ENCODE measurements around the gene NLRC4.
A peak's percentile ranks its signal among the peaks of the same experiment; 100 is the strongest.
"Not testable (repeated sequence)": the region's sequence is repeated elsewhere in the genome, so short reads cannot be mapped to it uniquely, and the experiment has no call there.

Gene NLRC4

DNA sequence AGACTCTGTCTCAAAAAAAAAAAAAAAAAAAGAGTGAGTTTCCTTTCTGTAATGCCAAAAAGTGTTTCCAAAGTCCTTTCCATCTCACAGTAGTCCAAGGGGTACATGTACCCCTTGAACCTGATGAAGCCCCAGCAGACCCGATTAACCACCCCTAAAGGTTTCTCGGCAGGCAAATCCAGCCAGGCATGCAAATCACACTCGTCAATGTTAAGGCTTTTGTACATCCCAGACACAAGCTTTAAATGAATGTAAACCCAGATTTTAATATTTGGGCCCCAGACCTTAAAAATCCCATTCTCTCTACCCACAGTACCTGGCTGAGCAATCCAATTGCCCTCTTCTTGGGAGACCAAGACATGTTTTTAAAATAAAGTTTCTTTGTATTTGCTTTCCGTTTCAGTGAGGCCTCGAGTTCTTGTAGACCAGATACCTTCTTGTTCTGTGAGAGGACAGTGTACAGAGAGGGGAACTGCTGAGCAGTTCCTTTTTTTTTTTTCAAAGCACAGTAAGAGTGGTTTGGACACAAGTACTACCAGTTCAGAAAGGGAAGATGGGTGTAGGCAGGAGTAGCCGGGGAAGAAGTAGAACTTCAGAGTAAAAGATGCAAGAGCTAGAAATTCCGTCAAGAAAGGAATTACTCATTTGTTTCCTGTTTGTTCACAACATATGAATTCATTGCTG lies at the start of gene NLRC4:
TSS of gene NLRC4 (minus strand) at position 465 of the 684 bp plus-strand sequence. CDS start 8,111 bp downstream, outside the sequence.
- no peaks in the 10 kb centered on the region for H3K27me3 ChIP-seq
- no peak for TF ChIP-seq Cebpa-rat (IDR thresholded peaks at IDR 0.05)
- no peaks in the 10 kb centered on the region for H3K36me3 ChIP-seq
- H3K4me1 ChIP-seq: no peaks in the 10 kb centered on the region; the same call in 1 of the 2 replicates
- H3K9ac ChIP-seq: no peak within 1 kb of the TSS
- H3K4me2 ChIP-seq: no peak within 1 kb of the TSS
- no peaks in the 10 kb centered on the region for H4K20me1 ChIP-seq
- H3K4me3 ChIP-seq: no peak within 1 kb of the TSS
- no peaks in the 10 kb centered on the region for H3K9me3 ChIP-seq
- no peak within 1 kb of the TSS for H3K27ac ChIP-seq

DNA sequence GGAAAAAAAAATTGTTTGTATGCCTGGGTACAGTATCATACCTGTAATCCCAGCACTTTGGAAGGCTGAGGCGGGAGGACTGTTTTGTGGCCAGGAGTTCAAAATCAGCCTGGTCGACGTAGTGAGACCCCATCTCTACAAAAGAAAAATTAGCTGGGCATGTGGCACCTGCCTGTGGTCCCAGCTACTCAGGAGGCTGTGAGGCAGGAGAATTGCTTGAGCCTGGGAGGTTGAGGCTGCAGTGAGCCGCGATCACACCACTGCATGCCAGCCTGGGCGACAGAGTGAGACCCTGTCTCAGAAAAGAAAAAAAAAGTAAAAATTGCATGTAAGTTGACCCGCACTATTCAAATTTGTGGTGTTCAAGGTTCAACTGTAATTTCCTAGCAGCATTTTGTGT lies 45.9 kb upstream of the NLRC4 start:
- no peak for TF ChIP-seq Cebpa-rat (IDR thresholded peaks at IDR 0.05)
- Histone ChIP-seq H3K27ac (no peak overlapping the region), H3K9ac (no peak overlapping the region), H3K4me1 (no peaks in the 10 kb centered on the region), H3K4me3 (no peak overlapping the region), H4K20me1 (no peaks in the 10 kb centered on the region), H3K27me3 (no peaks in the 10 kb centered on the region), H3K4me2 (no peak overlapping the region), H3K36me3 (peaks cover 36% of the 10 kb centered on the region), H3K9me3 (no peaks in the 10 kb centered on the region)

GRCh38 chr2:32293966-32294562 lies 29.4 kb upstream of the NLRC4 start:
- H4K20me1 ChIP-seq, H3K4me3 ChIP-seq, H3K9ac ChIP-seq, H3K4me1 ChIP-seq, H3K4me2 ChIP-seq, H3K27ac ChIP-seq, H3K27me3 ChIP-seq: not testable (repeated sequence)
- Histone ChIP-seq H3K36me3 (peaks cover 75% of the 10 kb centered on the region), H3K9me3 (peaks cover 27% of the 10 kb centered on the region)

DNA sequence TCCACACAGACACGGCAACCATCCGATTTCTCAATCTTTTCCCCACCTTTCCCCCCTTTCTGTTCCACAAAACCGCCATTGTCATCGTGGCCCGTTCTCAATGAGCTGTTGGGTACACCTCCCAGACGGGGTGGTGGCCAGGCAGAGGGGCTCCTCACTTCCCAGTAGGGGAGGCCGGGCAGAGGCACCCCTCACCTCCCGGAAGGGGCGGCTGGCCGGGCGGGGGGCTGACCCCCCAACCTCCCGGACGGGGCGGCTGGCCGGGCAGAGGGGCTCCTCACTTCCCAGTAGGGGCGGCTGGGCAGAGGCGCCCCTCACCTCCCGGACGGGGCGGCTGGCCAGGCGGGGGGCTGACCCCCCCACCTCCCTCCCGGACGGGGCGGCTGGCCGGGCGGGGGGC lies 28.8 kb upstream of the NLRC4 start:
- H3K9me3 ChIP-seq: peaks cover 27% of the 10 kb centered on the region
- not testable (repeated sequence) for H3K4me2 ChIP-seq, H3K9ac ChIP-seq, H3K4me3 ChIP-seq, H3K27me3 ChIP-seq, H3K4me1 ChIP-seq, H3K27ac ChIP-seq
- peaks cover 72% of the 10 kb centered on the region for H3K36me3 ChIP-seq
- peaks cover 11% of the 10 kb centered on the region for H4K20me1 ChIP-seq

GRCh38 chr2:32291746-32292145 lies 27.1 kb upstream of the NLRC4 start:
- Histone ChIP-seq H4K20me1 (peaks cover 28% of the 10 kb centered on the region), H3K36me3 (peaks cover 69% of the 10 kb centered on the region), H3K4me3 (no peak overlapping the region), H3K4me1 (no peaks in the 10 kb centered on the region), H3K4me2 (no peak overlapping the region), H3K27ac (no peak overlapping the region), H3K9ac (no peak overlapping the region), H3K27me3 (no peaks in the 10 kb centered on the region), H3K9me3 (peaks cover 27% of the 10 kb centered on the region)
- no peak for TF ChIP-seq Cebpa-rat (IDR thresholded peaks at IDR 0.05)

DNA sequence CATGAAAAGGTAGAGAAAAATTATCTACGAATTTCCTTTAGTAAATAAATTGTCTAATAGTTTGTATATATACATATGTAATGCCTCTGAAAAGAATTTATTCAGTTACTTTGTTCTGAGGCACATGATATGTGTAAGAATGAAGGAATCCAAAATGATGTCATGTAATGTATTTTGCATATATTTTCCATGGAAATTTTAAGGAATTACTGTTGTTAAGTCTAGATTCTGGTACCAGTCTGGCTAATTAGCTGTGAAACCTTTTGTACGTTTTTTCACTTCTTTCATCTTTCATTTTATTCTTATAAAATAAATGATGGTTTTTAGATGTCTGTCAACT lies 25.3 kb upstream of the NLRC4 start:
- Histone ChIP-seq H4K20me1 (peaks cover 46% of the 10 kb centered on the region), H3K9ac (no peak overlapping the region), H3K36me3 (peaks cover 63% of the 10 kb centered on the region), H3K4me1 (no peaks in the 10 kb centered on the region), H3K27me3 (no peaks in the 10 kb centered on the region), H3K4me3 (no peak overlapping the region), H3K4me2 (no peak overlapping the region), H3K27ac (no peak overlapping the region), H3K9me3 (peaks cover 22% of the 10 kb centered on the region)
- no peak for TF ChIP-seq Cebpa-rat (IDR thresholded peaks at IDR 0.05)

- H3K27me3 ChIP-seq: no peaks in the 10 kb centered on the region
- no peak overlapping the region for H3K27ac ChIP-seq
- H3K4me3 ChIP-seq: no peak overlapping the region
- H3K36me3 ChIP-seq: peaks cover 66% of the 10 kb centered on the region
- no peak overlapping the region for H3K9ac ChIP-seq
- H3K4me2 ChIP-seq: no peak overlapping the region
- peaks cover 52% of the 10 kb centered on the region for H4K20me1 ChIP-seq
- no peaks in the 10 kb centered on the region for H3K4me1 ChIP-seq
- H3K9me3 ChIP-seq: peaks cover 22% of the 10 kb centered on the region
- no peak for TF ChIP-seq Cebpa-rat (IDR thresholded peaks at IDR 0.05)
These were observed 24.7 kb upstream of the NLRC4 start for GRCh38 chr2:32289165-32289999.

- peaks cover 9% of the 10 kb centered on the region for H3K4me1 ChIP-seq
- no peaks in the 10 kb centered on the region for H3K9me3 ChIP-seq
- H3K27ac ChIP-seq: no peak overlapping the region
- TF ChIP-seq Cebpa-rat (IDR thresholded peaks at IDR 0.05): no peak
- H3K4me2 ChIP-seq: no peak overlapping the region
- H3K27me3 ChIP-seq: no peaks in the 10 kb centered on the region
- no peak overlapping the region for H3K4me3 ChIP-seq
- peaks cover 73% of the 10 kb centered on the region for H4K20me1 ChIP-seq
- no peak overlapping the region for H3K9ac ChIP-seq
- peaks cover 71% of the 10 kb centered on the region for H3K36me3 ChIP-seq
These were observed 19.6 kb upstream of the NLRC4 start for GRCh38 chr2:32284321-32284720.

- TF ChIP-seq Cebpa-rat (IDR thresholded peaks at IDR 0.05): no peak
- Histone ChIP-seq H3K4me3 (peak overlapping the region; percentile 91), H3K9me3 (no peaks in the 10 kb centered on the region), H3K27ac (peak overlapping the region; percentile 91), H3K9ac (peak overlapping the region; percentile 94), H3K4me2 (peak overlapping the region; percentile 83), H3K27me3 (no peaks in the 10 kb centered on the region), H4K20me1 (peaks cover 15% of the 10 kb centered on the region; the same call in 1 of the 2 replicates), H3K36me3 (peaks cover 30% of the 10 kb centered on the region), H3K4me1 (peaks cover 24% of the 10 kb centered on the region)
These were observed 13.8 kb upstream of the NLRC4 start for GRCh38 chr2:32278478-32278853.

Measured in BLaER1 (cell line).